ENCODE results near the gene HNRNPCL2.
"Not testable (repeated sequence)": the region's sequence is repeated elsewhere in the genome, so short reads cannot be mapped to it uniquely, and the experiment has no call there.

HNRNPCL2 gene

GRCh38 chr1:13116754-13117153 is at the start of gene HNRNPCL2:
Gene HNRNPCL2, minus strand, starts transcription at chr1:13116854. Its CDS starts 454 bp downstream, at chr1:13116400.
- not testable (repeated sequence) for H3K9me3 Mint-ChIP-seq (ENCODE audit: low read depth); H3K27me3 Mint-ChIP-seq; H3K4me1 Mint-ChIP-seq (ENCODE audit: low read depth); H3K27ac Mint-ChIP-seq; H3K36me3 Mint-ChIP-seq; H3K4me3 Mint-ChIP-seq

GRCh38 chr1:13165531-13165930 is 48.9 kb upstream of the HNRNPCL2 start, which contains the start of gene HNRNPCL4:
Gene HNRNPCL4, minus strand, starts transcription at chr1:13165631. Its CDS starts 164 bp downstream, at chr1:13165467.
- not testable (repeated sequence) for H3K9me3 Mint-ChIP-seq (ENCODE audit: low read depth); H3K4me1 Mint-ChIP-seq (ENCODE audit: low read depth); H3K27ac Mint-ChIP-seq; H3K4me3 Mint-ChIP-seq; H3K36me3 Mint-ChIP-seq; H3K27me3 Mint-ChIP-seq

GRCh38 chr1:13155909-13156308 is 39.3 kb upstream of the HNRNPCL2 start, which contains the start of gene PRAMEF26:
Gene PRAMEF26, minus strand, starts transcription at chr1:13156009. Its CDS starts 2,914 bp downstream, at chr1:13153095.
- H3K9me3 Mint-ChIP-seq (ENCODE audit: low read depth); H3K4me3 Mint-ChIP-seq: not testable (repeated sequence)

GRCh38 chr1:13070474-13070873 is 46.2 kb downstream of the HNRNPCL2 start, which contains the start of gene PRAMEF25:
Gene PRAMEF25, plus strand, starts transcription at chr1:13070774. Its CDS starts 2,920 bp downstream, at chr1:13073694.
- H3K4me1 Mint-ChIP-seq (ENCODE audit: low read depth); H3K27me3 Mint-ChIP-seq; H3K36me3 Mint-ChIP-seq; H3K9me3 Mint-ChIP-seq (ENCODE audit: low read depth); H3K4me3 Mint-ChIP-seq; H3K27ac Mint-ChIP-seq: not testable (repeated sequence)

More at GRCh38 chr1:13155909-13156308, 39.3 kb upstream of the HNRNPCL2 start, which contains the start of gene PRAMEF26:
- H3K36me3 Mint-ChIP-seq; H3K4me1 Mint-ChIP-seq (ENCODE audit: low read depth); H3K27ac Mint-ChIP-seq; H3K27me3 Mint-ChIP-seq: not testable (repeated sequence)
